NCI-H524 (cell line): ENCODE data around the gene ZNF24.
A peak's percentile ranks its signal among the peaks of the same experiment; 100 is the strongest.

ENCODE experiments used
- DNase-seq, 2 experiments: peaks; one replicate each; lab custom pipeline; 2025; lab: John Stamatoyannopoulos, UW

Gene ZNF24

DNA sequence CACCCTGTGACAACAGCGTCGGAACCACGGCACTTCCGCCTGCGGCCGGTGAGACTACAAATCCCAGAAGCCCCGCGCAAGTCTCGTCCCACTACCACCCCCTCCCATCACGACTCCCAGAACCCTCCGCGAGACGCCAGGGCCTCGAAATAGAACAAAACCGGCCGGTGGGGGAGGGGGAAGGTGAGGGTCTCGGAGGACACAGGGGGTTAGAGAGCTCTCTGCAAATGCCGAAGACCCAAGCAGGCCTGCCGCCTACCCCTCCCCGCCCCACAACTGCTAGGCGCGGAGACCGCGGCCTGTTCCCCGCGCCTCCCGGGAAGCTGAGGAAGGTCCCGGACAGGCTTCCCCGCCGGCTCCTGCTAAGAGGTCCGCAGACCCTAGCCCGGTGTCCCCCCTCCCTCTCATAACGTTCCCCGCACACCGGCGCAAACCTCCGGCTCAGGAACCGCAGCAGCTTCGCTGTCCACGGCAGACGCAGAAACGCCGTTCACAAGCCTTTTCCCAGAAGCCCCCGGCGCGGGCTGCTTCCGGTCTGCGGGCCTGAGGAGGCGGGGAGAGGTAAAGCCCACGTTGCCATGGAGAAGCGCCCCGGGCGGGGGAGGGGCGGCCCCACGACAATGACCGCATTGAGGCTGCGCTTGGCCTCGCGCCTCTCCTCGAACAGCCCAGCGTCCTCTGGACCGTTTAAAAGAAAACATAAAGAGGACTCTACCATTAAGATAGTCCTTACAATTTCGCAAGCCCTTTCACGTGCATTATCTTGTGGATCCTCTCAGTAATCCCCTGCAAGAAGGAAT is at the start of gene ZNF24:
TSS of gene ZNF24 (minus strand) at position 485 of the 800 bp plus-strand sequence. CDS start 3,770 bp downstream, outside the sequence.
- peak; percentile 62 to 91 for DNase-seq

DNA sequence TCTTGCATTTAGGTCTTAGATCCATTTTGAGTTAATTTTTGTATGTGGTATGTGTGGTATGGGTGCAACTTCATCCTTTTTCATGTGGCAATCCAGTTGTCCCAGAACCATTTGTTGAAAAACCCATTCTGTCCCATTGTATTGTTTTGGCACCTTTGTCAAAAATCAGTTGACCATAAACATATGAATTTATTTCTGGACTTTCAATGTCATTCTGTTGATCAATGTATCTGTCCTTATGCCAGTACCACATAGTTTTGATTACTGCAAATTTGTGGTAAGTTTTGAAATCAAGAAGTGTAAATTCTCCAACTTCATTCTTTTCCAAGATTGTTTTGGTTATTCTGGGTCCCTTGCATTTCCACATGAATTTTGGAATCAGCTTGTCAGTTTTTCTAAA is 49.5 kb upstream of the ZNF24 start:
- DNase-seq = no peak

- DNase-seq = no peak
Measured at GRCh38 chr18:35392375-35392774, 48.2 kb upstream of the ZNF24 start.

- no peak for DNase-seq
Measured at GRCh38 chr18:35390951-35391700, 46.9 kb upstream of the ZNF24 start.

DNA sequence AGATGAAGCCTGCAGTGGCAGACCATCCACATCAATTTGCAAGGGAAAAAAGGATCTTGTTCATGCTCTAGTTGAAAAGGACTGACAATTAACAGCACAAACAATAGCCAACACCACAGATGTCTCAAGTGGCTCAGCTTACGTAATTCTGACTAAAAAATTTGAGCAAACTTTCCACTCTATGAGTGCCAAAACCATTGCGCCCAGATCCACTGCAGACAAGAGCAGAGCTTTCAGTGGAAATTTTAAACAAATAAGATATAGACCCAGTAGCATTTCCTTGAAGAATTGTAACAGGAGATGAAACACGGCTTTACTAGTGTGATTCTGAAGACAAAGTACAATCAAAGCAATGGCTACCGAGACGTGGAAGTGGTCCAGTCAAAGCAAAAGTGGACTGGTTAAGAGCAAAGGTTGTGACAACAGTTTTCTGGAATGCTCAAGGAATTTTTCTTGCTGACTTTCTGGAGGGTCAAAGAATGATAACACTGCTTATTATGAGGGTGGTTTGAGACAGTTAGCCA is 44.9 kb upstream of the ZNF24 start:
- DNase-seq = no peak

DNA sequence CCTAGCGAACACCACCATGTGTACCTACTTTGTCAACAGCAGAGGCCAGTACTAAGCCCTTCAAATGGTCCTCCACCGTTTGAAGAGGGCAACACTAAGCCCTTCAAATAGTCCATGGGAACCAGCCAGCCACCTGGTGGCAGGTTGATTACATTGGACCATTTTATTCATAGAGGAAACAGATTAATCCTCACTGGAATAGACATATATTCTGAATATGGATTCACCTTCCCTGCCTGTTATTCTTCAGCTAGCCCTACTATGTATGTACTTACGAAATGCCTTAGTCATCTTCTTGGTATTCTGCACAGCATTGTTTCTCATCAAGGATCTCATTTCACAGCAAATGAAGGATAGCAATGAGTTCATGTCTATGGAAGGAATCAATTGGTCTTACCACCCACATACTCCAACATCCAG is 42.9 kb upstream of the ZNF24 start:
- peak; percentile 60 to 68 for DNase-seq

DNA sequence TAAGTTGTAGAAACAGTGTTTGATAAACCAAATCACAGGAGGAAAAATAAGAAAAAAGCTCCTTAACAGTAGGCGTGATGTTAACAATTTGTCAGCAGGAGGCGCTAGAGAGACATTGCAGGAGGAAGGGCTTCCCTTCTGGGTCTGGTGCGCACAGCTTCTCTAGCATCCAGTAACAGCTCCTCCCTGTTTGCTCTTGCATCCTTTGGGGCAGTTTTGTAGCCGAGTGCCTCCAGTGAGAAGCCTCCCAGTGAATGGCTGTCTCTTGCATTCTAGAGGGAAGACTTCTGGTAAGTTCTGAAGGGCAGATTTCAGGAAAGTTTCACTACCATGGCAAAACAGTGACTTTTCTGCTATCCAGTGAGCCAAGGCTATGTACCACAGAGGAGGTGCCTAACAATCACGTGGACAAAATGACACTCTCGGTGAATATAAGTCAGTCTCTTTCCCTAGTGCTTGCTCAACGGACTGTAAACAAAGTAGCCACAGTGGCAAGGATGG is 42.4 kb upstream of the ZNF24 start:
- DNase-seq = peak; percentile 39 to 68

DNA sequence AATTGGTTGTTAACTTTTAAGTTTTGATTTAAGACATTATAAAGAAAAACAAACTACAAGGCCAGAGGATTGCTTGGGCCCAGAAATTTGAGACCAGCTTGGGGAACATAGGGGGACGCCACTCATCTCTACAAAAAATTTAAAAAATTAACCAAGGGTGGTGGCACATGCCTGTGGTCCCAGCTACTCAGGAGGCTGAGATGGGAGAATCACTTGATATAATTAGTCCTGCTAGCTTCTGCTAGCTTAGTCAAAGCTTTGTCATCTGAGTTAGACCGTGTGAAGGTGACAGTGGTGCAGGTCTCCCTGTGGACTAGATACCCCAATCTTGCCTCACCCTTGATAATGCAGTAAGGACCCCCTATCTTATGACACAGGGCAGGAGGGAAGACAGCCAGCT is 38.9 kb upstream of the ZNF24 start:
- no peak for DNase-seq

- no peak for DNase-seq
Measured at GRCh38 chr18:35379421-35379820, 35.2 kb upstream of the ZNF24 start.

DNA sequence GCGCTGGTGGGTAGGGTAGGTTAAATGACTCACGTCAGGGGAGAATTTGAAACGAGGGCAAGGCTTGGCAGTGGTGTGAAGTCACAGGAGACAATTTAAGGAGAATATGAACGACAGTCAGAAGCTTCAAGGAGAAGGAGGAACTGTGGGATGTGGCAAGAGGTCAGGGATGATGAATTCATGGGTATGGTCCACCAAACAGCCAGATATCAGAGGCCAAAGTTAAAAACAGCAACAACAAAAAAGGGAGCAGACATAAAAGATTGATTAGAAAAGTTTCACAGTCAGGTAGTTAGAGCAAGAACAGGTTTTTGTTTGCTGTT is 34.3 kb upstream of the ZNF24 start:
- no peak for DNase-seq

- no peak for DNase-seq
Measured at GRCh38 chr18:35377875-35378573, 33.8 kb upstream of the ZNF24 start.

- DNase-seq = peak in 1 of 2 experiments; percentile 74
Measured at GRCh38 chr18:35376742-35377695, 32.8 kb upstream of the ZNF24 start, which contains the start of gene ZNF396. Gene ZNF396, minus strand, starts transcription at chr18:35377337. Its CDS starts 3,045 bp downstream, at chr18:35374292.

DNA sequence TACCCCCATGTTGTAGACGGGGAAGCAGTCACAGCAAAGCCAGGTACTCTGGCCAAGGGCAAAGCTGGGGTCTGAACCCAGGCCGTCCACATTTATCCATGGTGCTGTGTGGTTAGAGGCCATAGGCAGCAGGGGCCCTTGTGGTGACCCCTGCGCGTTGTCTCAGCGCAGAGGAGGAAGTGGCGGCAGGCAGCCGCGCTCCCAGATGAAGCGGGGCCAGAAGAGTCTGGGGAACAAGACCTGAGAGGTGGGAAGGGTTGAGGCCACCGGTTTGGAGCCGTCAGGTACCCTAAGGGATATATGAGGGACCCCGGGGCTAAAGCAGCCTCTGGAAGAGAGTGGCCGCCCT is 32.1 kb upstream of the ZNF24 start:
- DNase-seq = no peak

DNA sequence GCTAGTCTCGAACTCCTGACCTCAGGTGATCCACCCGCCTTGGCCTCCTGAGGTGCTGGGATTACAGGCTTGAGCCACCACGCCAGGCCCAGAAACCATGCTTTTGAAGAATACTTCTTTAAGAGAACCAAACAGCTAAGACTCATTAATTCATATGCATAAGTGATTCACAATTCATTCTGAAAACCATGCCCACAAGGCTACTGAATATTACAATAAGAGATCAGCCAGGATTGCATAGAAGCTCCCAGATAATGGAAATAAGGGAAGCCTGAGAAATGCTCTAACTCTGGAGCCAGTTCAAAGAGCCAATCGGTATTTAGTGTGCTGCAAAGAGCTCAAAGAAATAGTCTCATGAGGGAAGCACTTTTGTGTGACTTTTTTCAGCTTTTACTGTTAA is 30.5 kb upstream of the ZNF24 start:
- no peak for DNase-seq

DNA sequence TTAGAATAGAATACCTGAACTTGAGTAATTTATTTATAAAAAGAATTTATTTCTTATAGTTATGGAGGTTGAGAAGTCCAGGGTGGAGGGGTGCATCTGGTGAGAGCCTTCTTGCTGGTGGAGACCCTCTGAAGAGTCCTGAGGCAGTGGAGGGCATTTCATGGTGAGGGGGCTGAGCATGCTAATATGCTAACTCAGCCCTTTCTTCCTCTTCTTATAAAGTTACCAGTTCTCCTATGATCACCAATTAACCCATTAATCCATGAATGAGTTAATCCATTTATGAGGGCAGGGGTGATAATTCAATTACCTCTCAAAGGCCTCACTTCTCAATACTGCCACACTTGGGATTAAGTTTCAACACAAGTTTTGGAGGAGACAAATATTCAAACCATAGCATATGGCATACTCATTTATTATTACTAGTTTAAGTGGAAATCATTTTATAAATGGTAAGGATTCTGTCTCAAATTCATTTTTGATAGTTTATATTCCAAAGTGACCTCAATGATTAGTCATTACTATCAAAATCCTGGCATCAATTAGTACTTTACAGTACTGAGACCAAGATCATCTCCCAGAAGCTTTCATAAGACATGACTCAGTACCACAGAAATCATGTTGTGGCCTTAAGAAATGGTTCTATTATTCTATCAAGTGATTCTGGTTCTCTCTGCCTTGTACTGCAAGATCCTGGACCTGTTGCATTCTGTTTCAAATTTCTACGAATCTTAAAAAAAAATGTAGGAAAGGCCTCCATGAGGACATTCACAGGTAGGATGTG is 27.4 kb upstream of the ZNF24 start:
- peak in 1 of 2 experiments; percentile 61 for DNase-seq

- no peak for DNase-seq
Measured at GRCh38 chr18:35369126-35369525, 24.9 kb upstream of the ZNF24 start.

- DNase-seq = no peak
Measured at GRCh38 chr18:35368595-35368994, 24.4 kb upstream of the ZNF24 start.

GRCh38 chr18:35362531-35362930 is 18.3 kb upstream of the ZNF24 start:
- DNase-seq = no peak

DNA sequence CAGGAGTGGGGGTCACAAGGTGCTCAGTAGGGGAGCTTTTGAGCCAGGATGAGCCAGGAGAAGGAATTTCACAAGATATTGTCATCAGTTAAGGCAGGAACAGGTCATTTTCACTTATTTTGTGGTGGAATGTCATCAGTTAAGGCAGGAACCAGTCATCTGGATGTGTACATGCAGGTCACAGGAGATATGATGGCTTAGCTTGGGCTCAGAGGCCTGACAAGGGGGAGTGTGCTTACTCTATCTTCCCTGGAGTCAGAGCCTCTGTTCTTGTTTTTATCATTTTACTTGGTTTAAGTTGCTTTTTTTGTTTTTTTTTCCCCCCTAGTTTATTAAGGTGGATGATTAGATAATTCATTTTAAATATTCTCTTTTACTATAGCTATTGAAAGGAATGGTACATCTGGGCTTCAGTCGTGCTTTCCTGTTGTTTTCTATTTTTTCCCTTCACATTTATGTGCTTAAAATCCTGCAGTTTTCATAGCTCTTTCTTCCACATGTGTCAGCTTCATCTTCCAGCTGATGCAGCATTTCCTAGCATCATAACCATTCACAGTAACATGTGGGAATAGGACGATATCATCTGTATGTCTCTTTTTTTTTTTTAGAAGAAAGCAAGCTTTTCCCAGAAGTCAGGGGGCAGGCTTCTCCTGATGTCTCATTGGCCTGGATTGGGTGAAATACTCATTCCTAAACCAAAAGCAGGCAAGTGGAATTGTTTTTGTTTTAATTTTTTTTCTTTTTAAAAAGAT is 17.5 kb upstream of the ZNF24 start:
- DNase-seq = no peak
